ENCODE results near the gene GOLGA6L26.
A peak's percentile ranks its signal among the peaks of the same experiment; 100 is the strongest.
"Not testable (repeated sequence)": the region's sequence is repeated elsewhere in the genome, so short reads cannot be mapped to it uniquely, and the experiment has no call there.

Gene GOLGA6L26, protein sequence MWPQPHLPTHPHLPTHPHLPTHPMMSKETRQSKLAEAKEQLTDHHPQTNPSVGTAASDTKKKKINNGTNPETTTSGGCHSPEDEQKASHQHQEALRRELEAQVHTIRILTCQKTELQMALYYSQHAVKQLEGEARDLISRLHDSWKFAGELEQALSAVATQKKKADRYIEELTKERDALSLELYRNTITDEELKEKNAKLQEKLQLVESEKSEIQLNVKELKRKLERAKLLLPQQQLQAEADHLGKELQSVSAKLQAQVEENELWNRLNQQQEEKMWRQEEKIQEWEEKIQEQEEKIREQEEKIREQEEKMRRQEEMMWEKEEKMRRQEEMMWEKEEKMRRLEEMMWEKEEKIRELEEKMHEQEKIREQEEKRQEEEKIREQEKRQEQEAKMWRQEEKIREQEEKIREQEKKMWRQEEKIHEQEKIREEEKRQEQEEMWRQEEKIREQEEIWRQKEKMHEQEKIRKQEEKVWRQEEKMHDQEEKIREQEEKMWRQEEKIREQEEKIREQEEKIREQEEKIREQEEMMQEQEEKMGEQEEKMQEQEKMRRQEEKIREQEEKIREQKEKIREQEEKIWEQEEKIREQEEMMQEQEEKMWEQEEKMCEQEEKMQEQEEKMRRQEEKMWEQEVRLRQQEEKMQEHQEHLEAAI

DNA sequence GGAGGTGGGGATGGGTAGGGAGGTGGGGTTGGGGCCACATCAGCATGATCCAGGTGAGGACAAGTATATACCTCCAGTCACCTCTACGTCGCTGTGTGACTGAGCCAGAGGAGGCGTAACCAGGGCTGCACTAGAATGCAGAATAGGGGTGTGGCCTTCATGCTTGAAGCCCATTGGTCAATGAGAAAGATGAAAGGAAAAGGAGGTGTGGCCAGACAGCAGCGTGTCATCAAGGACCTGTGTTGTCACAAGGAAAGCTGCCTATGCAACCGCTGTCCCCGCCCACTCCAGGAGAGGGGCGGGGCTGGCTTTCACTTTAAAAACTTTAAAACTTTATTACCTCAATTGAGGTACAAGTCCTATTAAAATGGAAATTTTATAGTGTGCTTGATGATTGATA, at the start of gene GOLGA6L26:
TSS of gene GOLGA6L26 (minus strand) at position 101 of the 400 bp plus-strand sequence. CDS start at position 40, 61 bp downstream.
- not testable (repeated sequence) for DNase-seq (ENCODE audit: low read depth in 2 of 2)

DNA sequence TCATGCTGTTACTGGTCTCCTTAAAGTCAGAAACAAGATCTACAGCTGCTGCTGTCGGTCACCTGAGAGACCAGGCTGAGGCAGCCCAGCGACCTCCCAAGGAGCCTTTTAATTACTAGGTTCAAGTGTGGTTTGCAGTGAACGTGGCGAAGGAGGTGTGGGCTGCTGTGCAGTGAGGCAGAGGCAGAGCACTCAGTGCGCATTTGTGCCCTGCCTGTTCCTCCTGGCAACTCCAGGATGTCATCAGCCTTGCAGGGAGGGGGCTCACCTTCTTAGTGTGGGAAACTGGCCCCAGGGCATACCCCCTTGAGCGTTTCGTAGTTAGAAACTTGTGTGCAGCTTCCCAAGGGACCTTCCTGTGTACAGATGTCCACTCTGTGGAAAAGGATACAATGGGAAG, 47.2 kb upstream of the GOLGA6L26 start:
- DNase-seq (ENCODE audit: low read depth in 2 of 2): not testable (repeated sequence)

DNA sequence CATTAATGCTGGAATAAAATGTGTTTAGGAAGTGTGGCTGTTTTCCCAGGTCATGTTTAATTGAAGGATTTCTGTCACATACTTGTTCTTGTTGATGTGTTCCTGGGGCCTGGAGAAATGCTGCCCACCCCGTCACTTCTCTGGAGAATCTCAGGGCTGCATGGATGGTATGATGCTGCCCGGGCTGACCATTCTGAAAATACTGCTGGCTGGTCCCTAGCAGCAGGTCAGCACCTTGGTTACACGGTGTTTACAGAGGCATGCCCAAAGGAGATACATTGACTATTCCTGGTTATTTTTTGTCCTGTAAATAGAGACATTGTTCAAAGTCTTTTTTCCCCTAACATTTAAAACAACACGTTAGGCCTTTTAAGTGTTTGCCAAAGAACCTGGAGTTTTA, 46.7 kb upstream of the GOLGA6L26 start:
- not testable (repeated sequence) for DNase-seq (ENCODE audit: low read depth in 2 of 2)

- DNase-seq (ENCODE audit: low read depth in 2 of 2): not testable (repeated sequence)
Measured at GRCh38 chr15:23378946-23379345, 45.0 kb upstream of the GOLGA6L26 start.

- DNase-seq (ENCODE audit: low read depth in 2 of 2): not testable (repeated sequence)
Measured at GRCh38 chr15:23374226-23374625, 40.2 kb upstream of the GOLGA6L26 start.

GRCh38 chr15:23372891-23373600, 39.0 kb upstream of the GOLGA6L26 start:
- DNase-seq (ENCODE audit: low read depth in 2 of 2): not testable (repeated sequence)

DNA sequence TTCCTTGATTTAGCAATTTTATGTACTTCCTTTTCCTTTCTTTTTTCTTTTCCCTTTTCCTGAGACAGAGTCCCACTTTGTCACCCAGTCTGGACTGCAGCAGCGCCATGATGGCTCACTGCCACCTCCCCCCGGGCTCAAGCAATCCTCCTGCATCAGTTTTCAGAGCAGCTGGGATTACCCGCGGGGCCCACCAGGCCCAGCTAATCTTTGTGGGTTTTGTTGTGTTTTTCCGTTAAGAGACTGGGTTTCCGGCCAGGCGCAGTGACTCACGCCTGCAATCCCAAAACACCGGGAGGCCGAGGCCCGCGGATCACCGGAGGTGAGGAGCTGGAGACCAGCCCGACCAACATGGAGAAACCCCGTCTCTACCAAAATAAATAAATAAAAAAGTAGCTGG, 38.3 kb upstream of the GOLGA6L26 start:
- DNase-seq (ENCODE audit: low read depth in 2 of 2): no peak

GRCh38 chr15:23371868-23372267, 37.9 kb upstream of the GOLGA6L26 start:
- not testable (repeated sequence) for DNase-seq (ENCODE audit: low read depth in 2 of 2)

DNA sequence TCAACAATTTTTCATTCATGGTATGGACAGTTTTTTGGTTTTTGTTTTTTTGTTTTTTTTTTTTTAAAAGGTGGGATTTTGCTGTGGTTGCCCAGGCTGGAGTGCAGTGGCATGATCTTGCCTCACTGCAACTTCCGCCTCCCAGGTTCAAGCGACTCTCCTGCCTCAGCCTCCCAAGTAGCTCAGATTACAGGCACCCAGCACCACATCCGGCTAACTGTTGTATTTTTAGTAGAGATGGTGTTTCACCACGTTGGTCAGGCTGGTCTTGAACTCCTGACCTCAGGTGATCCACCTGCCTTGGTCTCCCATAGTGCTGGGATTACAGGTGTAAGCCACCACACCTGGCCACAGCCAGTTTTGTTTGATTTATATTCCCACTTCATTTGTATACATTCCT, 37.1 kb upstream of the GOLGA6L26 start:
- not testable (repeated sequence) for DNase-seq (ENCODE audit: low read depth in 2 of 2)

- DNase-seq (ENCODE audit: low read depth in 2 of 2): no peak
Measured at GRCh38 chr15:23370578-23370977, 36.6 kb upstream of the GOLGA6L26 start.

GRCh38 chr15:23364261-23364660, 30.3 kb upstream of the GOLGA6L26 start:
- not testable (repeated sequence) for DNase-seq (ENCODE audit: low read depth in 2 of 2)

DNA sequence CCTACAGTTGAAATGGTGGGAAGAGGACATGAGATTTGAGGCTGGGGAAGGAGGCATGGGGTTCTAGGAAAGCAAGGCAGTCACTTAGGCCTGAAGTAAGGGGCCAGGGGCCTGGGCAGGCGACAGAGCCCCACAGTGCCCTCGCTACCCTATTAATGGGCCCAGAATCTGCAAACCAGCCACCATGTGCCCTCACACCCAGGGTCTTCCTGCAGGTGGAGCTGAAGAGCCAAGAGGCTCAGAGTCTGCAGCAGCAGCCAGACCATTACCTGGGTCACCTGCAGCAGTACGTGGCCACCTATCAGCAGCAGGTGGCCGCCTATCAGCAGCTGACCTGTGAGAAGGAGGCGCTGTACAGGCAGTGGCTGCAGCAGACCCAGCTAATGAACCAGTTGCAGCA, 28.6 kb upstream of the GOLGA6L26 start:
- not testable (repeated sequence) for DNase-seq (ENCODE audit: low read depth in 2 of 2)

DNA sequence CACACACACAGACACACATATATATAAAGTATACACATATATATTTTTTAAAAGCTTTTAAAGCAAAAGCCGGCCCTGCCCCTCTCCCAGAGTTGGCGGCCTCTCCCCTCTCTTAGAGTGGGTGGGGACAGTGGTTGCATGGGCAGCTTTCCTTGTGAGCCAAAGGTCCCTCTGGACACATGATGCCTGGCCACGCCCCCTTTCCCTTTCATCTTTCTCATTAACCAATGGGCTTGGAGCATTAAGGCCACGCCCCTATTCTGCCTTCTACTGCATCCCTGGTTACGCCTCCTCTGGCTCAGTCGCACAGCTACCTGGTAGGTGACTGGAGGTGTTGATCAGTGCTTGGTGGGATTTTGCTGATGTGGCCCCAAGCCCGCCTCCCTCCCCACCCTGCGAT, 20.5 kb upstream of the GOLGA6L26 start, which contains the start of gene GOLGA8S:
TSS of gene GOLGA8S (plus strand) at position 301 of the 400 bp plus-strand sequence. CDS start at position 363, 62 bp downstream.
- not testable (repeated sequence) for DNase-seq (ENCODE audit: low read depth in 2 of 2)

- DNase-seq (ENCODE audit: low read depth in 2 of 2): not testable (repeated sequence)
Measured at GRCh38 chr15:23311233-23311632, 22.8 kb downstream of the GOLGA6L26 start.

GRCh38 chr15:23305921-23306320, 28.1 kb downstream of the GOLGA6L26 start:
- not testable (repeated sequence) for DNase-seq (ENCODE audit: low read depth in 2 of 2)

DNA sequence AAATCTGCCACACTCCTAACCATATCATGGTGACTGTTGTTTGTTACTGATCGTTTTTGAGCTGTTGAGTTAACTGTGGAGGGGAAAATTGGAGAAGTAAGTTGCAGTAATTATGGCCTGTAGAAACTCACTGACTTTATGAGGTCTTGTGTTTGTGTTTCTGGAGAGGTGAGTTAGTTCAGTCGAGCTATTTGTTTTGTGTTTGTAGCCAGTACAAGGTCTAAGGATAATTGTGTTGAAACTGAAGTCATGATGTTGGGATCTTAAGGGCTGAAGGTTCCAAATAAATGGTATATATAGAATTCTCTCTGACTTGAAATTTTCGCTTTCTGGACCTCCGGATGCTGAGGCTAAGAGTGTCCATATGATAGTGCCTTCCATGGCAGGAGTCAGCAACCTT, 29.2 kb downstream of the GOLGA6L26 start:
- not testable (repeated sequence) for DNase-seq (ENCODE audit: low read depth in 2 of 2)

DNA sequence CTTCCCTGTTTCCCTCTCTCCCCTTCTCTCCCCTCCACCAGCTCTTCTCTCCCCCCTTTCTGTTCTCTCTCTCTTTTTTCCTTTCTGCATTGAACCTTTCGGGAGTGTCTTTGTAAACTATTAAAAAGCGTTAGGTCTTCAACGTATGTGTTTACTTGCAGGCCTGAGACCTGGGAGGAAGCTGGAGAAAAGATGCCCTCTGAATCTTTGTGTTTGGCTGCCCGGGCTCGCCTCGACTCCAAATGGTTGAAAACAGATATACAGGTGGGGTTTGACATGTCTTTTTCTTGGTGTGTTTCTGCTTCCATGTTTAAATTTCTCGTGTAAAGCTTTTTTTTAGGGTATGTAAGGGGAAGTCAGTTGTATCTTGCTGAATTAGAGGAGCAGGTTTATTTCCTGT, 29.7 kb downstream of the GOLGA6L26 start:
- DNase-seq (ENCODE audit: low read depth in 2 of 2): not testable (repeated sequence)

- DNase-seq (ENCODE audit: low read depth in 2 of 2): peak in 1 of 2 donors; percentile 13
Measured at GRCh38 chr15:23303654-23304053, 30.3 kb downstream of the GOLGA6L26 start.

DNA sequence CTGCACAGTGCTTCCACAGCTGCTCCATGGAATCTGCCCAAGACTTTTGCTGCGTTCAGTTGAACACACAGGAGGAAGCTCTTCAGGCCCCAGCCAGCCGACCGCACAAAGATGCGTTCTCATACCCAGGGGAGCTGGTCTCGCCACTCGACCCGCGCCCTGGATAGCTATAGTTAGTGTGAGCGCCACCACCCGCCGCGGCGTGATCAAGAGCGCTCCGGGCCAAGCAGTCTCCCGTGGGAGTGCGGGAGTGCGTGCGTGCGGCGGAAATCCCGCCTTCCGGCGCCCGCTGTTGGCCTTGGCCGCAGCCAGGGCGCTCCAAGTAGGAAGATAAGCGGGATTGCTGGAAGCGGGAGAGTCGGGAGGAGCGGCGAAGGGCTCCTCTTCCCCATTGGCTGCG, 30.8 kb downstream of the GOLGA6L26 start:
- not testable (repeated sequence) for DNase-seq (ENCODE audit: low read depth in 2 of 2)
